GM12864 (cell line): ENCODE data around the gene ZNF385D.
A peak's percentile ranks its signal among the peaks of the same experiment; 100 is the strongest.

ENCODE experiments used
- DNase-seq: peaks from one replicate; pipeline ENCODE4 v3.0.0-alpha.2; 2011; ENCODE audit warnings: low read depth
- H3K4me3 ChIP-seq: 2 replicates; pipeline ENCODE4 v1.5.1; 2011; ENCODE audit warnings: mild to moderate bottlenecking, low read depth, low read length, control low read depth
- TF ChIP-seq, protein P1 (sequence below): IDR thresholded peaks from 2 replicates; pipeline ENCODE4 v1.5.1; 2011; ENCODE audit warnings: low read depth, mild to moderate bottlenecking, moderate library complexity, low read length, control low read depth, inconsistent platforms; ENCODE audit errors: missing control alignments

ZNF385D gene

DNA sequence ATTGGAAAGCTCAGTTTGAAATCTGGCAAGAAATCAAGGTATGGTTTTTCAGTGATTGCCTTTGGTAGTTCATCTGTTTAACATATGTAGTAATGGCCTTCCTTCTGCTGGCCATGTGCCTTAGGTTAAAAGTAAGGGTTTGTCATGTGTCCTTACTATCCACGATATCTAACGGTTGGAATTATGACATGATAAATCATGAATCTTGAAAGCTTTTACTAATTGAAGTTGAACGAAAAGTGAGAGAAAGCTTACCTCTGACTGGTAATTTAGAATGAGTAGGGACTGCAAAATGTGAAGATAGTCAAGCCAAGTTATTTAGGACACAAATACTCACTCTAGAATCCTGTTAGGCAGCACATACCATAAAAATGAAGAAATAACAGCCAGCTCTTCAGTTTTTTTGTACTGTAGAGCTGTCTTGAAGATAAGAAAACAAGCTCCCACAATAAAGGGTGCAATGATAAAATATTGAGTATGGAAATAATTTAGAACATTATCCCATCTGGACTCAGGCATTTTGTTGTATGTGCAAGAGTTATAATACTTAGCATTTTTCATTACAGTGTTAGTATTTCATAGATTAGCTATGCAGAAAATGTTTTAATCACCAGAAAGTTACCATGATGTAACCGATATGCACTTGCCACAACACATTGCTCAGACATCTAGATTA, 303.4 kb downstream of the ZNF385D start:
- no peak for DNase-seq
- H3K4me3 ChIP-seq = no peak overlapping the region

GRCh38 chr3:21446945-21447475, 304.0 kb downstream of the ZNF385D start:
- H3K4me3 ChIP-seq = no peak overlapping the region
- TF ChIP-seq, protein P1, sequence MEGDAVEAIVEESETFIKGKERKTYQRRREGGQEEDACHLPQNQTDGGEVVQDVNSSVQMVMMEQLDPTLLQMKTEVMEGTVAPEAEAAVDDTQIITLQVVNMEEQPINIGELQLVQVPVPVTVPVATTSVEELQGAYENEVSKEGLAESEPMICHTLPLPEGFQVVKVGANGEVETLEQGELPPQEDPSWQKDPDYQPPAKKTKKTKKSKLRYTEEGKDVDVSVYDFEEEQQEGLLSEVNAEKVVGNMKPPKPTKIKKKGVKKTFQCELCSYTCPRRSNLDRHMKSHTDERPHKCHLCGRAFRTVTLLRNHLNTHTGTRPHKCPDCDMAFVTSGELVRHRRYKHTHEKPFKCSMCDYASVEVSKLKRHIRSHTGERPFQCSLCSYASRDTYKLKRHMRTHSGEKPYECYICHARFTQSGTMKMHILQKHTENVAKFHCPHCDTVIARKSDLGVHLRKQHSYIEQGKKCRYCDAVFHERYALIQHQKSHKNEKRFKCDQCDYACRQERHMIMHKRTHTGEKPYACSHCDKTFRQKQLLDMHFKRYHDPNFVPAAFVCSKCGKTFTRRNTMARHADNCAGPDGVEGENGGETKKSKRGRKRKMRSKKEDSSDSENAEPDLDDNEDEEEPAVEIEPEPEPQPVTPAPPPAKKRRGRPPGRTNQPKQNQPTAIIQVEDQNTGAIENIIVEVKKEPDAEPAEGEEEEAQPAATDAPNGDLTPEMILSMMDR = no peak
- no peak for DNase-seq

More for the DNA sequence above, 303.4 kb downstream of the ZNF385D start:
- TF ChIP-seq, protein P1 = no peak

- H3K4me3 ChIP-seq = no peak overlapping the region
- TF ChIP-seq, protein P1 = no peak
- DNase-seq = peak; percentile 3
Measured at GRCh38 chr3:21446027-21446426, 305.0 kb downstream of the ZNF385D start.

GRCh38 chr3:21441821-21442220, 309.2 kb downstream of the ZNF385D start:
- TF ChIP-seq, protein P1 = no peak
- no peak for DNase-seq
- no peak overlapping the region for H3K4me3 ChIP-seq

- H3K4me3 ChIP-seq = no peak overlapping the region
- DNase-seq = no peak
- TF ChIP-seq, protein P1 = no peak
Measured at GRCh38 chr3:21436835-21437234, 314.2 kb downstream of the ZNF385D start.

DNA sequence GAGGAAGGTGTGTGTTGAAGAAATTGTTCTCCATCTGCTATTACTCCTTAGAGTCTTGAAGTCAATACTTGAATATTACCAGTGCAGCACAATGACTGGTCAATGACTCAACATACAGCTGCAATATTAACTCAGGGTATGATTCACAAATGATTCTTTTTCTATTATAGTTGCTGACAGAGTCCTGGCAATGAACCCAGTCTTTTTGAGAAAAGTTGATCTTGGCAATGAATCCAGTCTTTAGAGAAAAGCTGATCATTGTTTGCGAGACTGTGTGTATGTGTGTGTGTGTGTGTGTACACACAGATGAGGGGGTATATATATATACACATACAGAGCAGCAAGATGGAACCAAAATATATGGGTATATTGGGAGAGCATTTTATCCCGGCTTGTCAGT, 315.1 kb downstream of the ZNF385D start:
- H3K4me3 ChIP-seq = no peak overlapping the region
- no peak for DNase-seq
- TF ChIP-seq, protein P1 = no peak

DNA sequence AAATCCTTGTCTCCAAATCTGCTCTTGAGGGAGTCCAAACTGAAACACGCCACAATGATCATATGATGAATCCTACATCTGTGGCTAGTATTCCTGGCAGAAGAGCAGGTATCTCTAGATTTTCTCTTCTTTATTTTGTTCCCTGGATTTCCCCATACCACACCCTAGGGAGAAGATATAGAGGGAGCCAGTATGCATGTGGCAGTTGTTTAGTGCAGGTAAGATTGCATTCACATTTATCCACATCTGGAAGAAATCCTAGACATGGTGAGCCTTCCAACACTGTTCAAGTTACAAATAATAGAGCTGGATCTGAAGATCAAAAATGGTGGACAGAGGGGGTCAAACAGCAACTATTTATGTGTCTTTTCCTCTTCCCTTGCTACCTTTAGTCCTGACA, 316.7 kb downstream of the ZNF385D start:
- no peak for DNase-seq
- TF ChIP-seq, protein P1 = no peak
- H3K4me3 ChIP-seq = no peak overlapping the region
